Colon (tissue), 2 donors: ENCODE results near the gene C12orf76.
"Not testable (repeated sequence)": the region's sequence is repeated elsewhere in the genome, so short reads cannot be mapped to it uniquely, and the experiment has no call there.

Experiments
- FAIRE-seq: peaks from 2 replicates; lab custom pipeline; 2012; peaks lifted over from hg19 to GRCh38; lab: Jason Lieb, UNC
- donor health status: control.
- donor health status: control.

C12orf76 gene

DNA sequence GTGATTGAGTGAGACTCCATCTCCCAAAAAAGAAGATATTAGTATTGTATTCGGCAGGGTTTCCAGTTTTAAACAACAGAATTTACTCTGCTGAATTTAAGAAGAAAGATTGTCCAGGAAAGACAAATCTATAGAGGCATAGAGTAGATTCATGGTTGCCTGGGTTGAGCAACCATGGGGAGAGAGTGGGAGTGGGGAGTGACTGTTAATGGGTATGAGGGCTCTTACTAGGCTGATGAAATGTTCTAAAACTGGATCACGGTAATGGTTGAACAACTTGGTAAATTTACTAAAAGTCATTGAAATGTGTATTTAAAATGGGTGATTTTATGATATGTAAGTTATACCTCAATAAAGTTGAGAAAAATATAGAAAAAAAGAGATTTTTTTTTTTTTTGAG, 13.9 kb upstream of the C12orf76 start:
- FAIRE-seq = no peak

DNA sequence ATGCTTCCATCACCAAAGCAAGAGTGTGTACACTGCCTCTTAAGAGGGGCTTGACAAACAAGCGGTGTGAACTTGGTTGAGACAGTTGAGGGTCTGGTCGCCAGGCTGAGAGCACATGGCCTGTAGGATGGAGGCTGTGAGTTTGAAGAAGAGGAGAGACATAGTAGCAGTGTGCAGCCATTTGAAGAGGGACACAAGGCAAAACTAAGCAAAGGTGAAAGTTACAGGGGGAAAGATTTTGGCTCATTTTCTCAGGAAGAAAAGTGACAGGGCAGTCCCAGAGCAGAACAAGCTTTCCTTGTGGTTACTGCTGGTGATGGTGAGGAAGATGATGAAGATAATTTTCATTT, 11.3 kb upstream of the C12orf76 start:
- FAIRE-seq = no peak

DNA sequence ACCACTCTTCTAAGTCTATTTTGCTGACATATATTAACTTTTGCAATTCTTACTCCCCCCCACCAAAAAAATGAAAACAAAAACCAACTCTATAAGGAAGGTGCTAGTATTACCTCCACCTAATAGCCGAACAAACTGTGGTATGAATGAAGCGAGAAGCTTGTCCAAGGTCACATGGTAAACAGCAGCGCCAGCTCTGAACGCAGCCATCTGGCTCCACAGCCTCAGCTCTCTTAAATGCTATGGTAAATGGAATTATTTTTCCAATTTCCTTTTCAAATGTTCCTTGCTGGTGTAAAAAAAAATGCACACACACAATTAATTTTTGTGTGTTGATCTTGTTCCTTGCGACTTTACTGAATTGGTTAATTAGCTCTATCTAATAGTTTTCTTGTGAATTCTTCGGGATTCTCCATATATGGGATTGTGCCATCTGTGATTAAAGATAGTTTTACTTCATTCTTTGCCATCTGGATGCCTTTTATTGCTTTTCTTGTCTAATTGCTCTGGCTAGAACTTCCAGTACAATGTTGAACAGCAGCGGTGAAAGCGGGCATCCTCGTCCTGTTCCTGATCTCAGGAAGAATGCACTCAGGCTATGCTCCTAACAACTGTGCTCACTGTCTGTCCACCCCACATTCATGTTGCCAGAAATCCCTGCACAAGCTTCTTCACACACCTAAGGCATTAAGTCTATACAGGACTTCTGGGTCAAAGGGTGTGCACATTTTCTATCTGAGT, 10.7 kb upstream of the C12orf76 start:
- no peak for FAIRE-seq

DNA sequence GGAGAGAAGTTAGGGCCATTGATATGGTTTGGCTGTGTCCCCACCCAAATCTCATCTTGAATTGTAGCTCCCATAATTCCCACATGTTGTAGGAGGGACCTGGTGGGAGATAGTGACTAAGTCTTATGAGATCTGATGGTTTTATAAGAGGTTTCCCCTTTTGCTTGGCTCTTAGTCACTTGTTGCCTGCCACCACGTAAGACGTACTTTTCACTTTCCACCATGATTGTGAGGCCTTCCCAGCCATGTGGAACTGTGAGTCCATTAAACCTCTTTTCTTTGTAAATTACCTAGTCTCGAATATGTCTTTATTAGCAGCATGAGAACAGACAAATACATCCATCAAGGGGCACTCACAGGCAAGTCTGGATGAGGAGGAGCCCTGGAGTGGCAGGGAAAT, 8.3 kb upstream of the C12orf76 start:
- not testable (repeated sequence) for FAIRE-seq

DNA sequence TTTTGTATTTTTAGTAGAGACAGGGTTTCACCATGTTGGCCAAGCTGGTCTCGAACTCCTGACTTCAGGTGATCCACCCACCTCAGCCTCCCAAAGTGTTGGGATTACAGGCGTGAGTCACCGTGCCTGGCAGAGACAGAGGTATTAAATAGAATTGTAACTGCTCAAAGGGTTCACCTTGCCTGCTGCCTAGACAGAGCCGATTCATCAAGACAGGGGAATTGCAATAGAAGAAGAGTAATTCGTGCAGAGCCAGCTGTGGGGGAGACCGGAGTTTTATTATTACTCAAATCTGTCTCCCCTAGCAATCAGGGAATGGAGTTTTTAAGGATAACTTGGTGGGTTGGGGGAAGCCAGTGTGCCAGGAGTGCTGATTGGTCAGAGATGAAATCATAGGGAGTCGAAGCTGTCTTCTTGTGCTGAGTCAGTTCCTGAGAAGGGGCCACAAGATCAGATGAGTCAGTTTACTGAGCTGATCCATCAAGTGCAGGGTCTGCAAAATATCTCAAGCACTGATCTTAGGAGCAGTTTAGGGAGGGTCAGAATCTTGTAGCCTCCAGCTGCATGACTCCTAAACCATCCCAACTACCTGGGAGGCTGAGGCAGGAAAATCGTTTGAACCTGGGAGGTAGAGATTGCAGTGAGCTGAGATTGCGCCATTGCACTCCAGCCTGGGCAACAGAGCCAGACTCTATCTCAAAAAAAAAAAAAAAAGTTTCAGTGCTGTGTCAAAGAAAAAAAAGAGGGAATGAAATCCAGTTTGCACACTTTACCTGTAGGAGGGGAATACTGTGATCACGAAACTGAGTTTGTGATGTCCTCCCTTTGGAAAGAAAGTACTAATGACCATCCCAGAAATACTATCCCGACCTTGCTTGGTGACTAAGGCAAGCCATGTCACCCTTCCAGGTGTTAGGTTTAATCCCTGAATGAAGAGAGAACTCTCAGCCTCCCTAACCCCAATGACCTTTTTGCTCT, 7.3 kb upstream of the C12orf76 start:
- not testable (repeated sequence) for FAIRE-seq

DNA sequence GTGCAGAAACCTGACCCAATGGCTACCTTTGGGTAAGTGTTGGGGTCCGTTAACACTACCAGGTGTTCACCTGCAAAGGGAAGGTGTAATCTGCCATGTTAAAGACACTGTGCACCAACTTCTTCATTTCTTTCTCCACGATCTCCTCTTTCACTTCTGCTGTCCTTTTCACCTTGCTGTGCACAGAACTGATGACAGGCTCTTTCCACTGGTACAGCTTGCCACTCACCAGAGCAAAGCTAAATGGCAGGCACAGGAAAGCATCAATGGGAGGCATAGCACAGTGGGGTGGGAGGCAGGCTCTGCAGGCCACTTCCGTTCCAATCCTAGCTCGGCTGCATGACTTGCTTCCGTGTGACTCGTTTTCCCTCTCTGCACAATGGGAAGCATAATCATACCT, 2.6 kb upstream of the C12orf76 start:
- FAIRE-seq = no peak

DNA sequence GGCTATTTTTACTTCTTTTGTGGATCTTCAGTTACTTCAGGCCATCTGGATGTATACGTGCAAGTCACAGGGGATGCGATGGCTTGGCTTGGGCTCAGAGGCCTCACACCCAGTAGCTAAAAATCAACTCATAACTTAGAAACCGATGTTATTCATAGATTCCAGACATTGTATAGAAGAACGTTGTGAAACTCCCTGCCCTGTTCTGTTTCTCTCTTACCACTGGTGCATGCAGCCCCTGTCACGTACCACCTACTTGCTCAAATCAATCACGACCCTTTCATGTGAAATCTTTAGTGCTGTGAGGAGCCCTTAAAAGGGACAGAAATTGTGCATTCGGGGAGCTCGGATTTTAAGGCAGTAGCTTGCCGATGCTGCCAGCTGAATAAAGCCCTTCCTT, 1.3 kb upstream of the C12orf76 start:
- not testable (repeated sequence) for FAIRE-seq

DNA sequence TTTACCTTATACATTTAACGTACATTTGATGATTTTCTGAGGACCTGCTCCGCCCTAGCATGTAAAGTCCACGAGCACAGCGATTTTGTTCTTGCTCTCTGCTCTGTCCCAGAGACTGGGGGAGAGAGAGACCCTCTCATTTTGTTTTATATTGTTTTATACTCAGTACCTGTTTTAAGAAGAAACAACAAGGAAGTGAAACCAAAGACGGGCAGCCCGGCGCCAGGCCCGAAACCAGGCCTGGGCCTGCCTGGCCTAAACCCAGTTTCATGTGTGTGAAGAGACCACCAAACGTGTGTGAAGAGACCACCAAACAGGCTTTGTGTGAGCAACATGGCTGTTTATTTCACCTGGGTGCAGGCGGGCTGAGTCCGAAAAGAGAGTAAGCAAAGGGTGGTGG, 712 bp upstream of the C12orf76 start:
- FAIRE-seq = not testable (repeated sequence)

DNA sequence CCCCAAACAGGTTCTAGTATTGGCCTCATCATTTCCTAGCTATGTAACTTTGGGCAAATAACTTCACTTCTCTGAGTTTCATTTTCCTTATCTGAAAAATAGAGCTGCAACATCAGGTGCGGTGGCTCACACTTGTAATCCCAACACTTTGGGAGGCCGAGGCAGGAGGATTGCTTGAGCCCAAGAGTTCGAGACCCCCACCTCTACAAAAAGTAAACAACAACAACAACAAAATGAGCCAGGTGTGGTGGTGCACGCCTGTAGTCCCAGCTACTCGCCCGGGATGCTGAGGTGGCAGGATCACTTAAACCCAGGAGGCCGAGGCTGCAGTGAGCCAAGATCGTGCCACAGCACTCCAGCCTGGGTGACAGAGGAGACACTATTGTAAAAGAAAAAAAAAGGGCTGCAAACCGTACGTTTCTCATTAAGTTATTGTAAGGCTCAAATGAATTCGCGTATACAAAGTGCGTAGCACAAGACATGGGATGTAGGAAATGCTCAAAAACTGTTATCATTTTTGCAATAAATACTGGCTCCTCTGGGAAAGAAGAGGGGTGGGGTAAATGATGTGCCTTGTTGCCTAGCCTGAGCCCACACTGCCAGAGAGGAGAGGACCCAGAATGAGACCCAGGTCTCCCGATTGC, 903 bp downstream of the C12orf76 start:
- no peak for FAIRE-seq

DNA sequence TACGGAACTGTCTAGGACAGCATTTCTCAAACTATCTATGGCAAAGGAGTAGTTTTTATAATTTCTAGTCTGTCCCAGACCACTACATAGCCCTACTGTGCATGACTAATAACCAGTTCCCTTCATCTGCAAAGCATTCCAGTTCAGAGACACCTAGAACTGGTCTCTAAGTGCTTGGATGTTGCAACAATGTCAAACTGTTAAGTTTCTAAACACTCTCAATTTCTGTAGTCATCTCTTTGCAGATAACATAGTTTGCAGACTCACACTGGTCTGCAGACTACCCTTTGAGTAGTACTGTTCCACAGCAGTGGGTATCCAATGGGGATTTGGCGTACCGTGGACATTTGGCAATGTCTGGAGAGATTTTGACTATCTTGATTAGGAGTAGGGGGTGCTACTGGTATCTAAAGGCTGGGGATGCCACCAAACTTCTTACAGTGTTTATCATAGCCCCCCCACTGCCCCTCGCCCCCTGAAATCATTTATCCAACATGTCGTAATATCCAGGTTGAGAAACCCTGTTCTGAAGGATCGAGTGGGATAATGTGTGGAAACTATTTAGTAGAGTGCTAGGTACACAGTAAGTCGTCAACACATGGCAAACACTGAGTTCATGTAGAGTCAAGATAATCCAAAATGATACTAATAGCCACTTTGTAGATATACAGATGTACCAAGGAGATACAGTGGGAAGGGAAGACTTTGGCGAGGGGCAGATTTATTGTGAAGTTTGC, 1.7 kb downstream of the C12orf76 start:
- FAIRE-seq = no peak

DNA sequence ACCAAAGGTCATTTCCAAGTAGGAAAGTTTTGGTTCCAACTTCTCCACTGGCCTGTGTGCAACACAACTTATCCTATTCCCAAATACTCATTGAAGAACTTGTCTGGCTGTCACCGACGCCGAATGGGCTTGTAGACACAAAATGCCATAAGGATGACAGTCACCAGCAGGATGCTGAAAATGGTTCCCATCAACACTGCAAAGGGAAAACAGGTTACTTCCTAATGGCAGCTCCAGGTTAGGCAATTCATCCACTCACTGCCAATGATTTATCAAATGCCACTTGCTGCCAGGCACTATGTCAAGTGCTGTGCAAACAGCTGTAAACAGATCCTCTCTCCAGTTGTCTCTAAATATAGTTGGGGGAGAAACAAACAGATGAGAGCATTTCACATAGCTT, 6.1 kb downstream of the C12orf76 start:
- no peak for FAIRE-seq

DNA sequence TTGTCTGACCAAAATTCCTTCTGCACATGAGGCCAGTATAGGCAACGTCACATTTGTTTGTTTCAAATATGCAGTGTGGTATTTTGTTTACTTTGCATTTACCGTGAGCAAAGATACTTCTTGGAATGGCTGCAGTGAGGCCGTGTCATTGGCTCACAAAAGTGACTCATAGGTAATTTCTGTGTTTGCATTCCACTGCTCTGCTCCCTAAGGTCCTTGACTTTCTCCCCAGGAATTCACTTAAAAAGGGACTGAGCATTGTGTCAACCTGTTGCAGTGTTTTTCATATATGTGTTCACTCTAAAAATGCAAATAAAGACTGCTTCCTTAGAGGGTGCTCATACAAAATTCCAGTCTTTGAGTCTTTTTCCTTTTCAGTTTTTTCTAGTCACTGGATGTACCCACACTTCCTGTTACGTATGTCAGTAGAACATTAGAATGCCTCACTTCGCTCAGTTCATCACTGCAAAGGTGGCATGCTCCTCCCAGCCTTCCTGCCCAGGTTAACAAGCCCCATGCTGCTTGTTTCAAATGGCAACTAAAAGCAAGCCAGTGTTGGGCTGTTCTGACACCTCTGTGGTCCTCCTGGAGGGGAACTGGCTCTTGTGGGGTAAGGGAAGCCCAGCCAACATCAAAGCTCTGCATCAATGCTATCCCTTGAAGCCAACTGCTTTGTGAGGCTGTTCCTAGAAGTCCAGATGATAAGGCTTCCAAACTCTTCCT, 9.1 kb downstream of the C12orf76 start:
- no peak for FAIRE-seq

DNA sequence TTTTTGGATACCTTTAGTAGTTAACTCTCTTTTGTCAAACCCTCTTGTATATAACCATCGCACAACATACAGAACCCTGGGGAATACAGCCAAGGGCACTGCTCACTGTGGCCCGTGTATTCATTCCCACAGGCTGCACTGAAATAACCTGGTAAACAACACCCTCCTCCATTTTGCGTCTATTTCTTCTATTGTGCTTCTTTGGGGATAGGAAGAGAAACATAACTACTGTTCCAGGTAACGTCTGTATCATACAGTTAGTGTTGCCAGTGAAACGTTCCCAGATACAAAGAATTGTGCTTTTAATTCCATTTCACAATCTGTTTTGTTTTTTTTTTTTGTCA, 9.6 kb downstream of the C12orf76 start:
- no peak for FAIRE-seq

DNA sequence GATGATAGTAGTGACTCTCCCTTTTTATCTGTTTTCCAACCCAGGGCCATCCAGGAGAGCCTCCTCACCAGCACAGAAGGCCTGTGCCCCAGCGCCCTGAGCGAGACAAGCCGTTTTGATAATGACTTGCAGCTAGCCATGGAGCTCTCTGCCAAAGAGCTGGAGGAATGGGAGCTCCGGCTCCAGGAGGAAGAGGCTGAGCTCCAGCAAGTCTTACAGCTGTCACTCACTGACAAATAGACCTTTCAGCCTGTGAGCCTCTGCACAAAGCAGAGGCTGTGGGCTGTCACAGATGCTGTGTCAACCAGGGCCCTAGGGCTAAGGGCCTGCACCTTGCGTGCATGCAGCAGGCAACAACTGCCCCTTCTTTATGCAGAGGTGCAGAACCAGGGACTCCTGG, 11.0 kb downstream of the C12orf76 start:
- no peak for FAIRE-seq

DNA sequence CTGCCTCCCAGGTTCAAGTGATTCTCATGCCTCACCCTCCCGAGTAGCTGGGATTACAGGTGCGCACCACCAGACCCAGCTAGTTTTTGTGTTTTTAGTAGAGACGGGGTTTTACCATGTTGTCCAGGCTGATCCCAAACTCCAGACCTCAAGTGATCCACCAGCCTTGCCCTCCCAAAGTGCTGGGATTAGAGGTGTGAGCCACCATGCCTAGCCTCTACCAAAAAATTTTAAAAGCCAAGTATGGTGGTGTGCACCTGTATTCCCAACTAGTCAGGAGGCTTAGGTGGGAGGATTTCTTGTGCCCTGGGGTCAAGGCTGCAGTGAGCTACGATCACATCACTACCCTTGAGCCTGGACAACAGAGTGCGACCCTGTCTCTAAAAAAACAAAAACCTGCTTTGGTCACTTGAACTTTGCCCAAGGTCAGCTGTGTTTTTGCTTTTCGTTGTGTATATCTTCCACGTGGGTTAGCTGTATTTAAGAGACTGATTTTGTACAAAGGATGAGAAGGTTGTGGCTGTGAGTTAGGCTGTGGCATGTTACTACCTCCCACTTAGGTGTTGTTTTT, 12.7 kb downstream of the C12orf76 start:
- no peak for FAIRE-seq

DNA sequence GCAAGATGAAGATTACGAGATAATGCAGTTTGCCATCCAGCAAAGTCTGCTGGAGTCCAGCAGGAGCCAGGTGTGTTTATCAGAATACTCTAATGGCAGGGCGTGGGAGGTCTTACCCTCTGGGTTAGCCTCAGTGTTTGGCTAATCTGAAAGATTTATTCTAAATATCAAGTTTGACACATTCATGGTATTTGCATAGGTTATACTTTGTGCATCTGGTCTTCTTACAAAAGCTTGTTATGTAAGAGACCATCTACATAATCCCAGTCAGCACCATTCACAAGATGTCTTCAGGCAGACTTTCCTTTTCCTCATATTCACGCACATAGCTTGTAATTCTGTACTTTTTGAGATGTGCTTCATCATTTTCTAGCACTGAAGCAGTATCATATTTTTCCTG, 14.4 kb downstream of the C12orf76 start:
- no peak for FAIRE-seq

DNA sequence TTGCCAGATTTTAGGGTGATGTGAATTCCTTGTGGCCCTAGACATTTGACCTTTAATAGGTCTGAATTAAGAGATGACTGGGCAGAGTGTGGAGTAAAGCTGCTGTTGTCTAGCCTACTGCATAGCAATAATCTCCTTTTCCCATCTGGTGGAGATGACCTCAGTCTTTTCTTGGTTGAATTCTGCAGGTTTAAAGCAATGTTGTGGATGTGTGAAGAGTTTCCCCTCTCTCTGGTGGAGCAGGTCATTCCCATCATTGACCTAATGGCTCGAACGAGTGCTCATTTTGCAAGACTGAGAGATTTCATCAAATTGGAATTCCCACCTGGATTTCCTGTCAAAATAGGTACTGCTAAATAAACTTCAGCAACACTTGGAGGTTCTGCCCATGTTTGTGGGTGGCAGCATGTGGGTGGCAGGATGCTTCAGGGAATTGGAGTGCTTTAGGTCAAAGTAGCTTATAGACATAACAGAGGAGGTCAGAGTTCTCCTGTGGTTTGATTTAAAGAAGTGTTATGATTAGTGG, 19.0 kb downstream of the C12orf76 start:
- no peak for FAIRE-seq

DNA sequence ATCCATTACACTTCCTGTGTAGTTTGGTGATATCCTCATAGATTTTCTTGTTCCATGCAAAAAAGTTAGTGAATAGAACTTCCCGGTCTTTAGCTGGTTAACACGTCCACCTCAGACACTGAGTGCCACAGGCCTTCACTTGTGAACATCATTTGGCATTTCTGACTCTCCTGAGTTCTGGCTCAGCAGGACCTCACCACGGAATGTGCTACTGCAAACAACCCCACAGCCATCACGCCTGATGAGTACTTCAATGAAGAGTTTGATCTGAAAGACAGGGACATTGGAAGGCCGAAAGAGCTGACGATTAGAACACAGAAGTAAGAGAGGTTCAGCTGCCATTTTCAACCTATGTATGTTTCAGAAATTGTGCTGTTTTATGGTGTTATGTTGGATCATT, 20.0 kb downstream of the C12orf76 start:
- FAIRE-seq = no peak

DNA sequence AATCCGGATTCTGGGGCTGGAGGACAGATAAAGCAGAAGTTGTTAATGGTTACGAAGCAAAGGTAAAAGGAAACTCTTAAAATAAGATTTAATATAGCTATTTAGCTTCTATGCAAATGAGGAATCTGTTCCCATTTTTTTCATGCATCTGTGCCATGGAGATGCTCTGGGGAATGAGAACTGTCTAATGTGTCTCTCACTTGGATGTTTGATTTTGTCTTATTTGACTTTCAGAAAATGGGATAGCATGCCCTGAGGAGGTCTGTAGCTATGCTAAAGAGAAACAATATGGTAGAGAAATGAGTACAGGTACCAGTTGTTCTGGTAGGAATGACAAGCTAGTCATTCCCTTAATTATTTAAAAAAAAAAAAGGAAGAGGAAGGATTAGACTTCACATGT, 24.3 kb downstream of the C12orf76 start:
- FAIRE-seq = no peak

DNA sequence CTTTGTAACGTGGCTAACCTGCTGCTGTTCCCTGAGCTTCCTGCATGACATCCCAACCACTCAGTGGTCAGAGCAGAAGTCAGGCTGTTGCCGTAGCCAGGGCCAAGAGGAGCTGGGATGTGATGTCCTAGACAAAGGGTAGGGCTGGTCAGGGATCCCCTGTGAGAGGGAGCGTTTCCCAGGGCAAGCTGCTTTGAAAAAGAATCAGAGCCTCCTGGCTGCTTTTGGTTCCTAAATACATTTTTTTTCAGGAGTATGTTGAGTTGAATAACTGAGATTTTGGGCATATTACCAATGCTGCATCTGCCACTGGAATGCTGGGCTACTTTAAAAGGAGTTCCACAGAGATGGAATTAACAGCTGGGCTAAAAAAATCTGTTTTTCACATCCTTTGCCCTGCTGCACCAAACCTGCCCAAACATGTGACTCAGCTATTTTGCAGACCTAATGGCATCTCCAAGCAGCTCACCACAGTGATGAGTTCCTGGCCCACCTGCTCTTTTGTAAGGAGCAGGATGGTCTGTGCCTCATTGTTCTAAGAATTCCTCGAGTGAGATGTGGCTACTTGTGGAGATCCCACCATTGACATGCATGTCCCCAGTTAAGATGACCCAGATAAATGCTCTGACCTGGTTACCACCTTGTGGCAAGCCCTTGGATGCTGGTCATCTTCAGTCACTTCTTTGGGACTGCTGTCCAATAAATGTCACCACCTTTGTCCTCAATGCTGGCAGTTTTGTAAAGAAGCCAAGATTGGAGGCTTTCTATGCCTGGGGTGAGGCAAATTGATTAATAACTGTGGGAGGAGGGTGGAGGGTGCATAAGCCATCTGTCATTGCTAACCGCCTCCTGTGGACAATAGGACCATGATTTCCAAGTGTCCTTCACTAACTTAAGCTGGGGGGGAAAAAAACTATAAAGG, 25.0 kb downstream of the C12orf76 start:
- no peak for FAIRE-seq
